Activated CD4-positive, alpha-beta T cell treated with anti-CD3 and anti-CD28 coated beads, Interleukin-2, Interleukin-4, amounts not matched to agents 100 ng/mL and 50 ng/mL, durations not matched to agents 16 hours and 8 hours (primary cell): ENCODE measurements around the gene TAS2R60.
"Not testable (repeated sequence)": the region's sequence is repeated elsewhere in the genome, so short reads cannot be mapped to it uniquely, and the experiment has no call there.

Source experiments
- DNase-seq: peaks from one replicate; pipeline ENCODE4 v3.0.0-alpha.2; 2020; ENCODE audit warnings: low spot score

Gene TAS2R60

DNA sequence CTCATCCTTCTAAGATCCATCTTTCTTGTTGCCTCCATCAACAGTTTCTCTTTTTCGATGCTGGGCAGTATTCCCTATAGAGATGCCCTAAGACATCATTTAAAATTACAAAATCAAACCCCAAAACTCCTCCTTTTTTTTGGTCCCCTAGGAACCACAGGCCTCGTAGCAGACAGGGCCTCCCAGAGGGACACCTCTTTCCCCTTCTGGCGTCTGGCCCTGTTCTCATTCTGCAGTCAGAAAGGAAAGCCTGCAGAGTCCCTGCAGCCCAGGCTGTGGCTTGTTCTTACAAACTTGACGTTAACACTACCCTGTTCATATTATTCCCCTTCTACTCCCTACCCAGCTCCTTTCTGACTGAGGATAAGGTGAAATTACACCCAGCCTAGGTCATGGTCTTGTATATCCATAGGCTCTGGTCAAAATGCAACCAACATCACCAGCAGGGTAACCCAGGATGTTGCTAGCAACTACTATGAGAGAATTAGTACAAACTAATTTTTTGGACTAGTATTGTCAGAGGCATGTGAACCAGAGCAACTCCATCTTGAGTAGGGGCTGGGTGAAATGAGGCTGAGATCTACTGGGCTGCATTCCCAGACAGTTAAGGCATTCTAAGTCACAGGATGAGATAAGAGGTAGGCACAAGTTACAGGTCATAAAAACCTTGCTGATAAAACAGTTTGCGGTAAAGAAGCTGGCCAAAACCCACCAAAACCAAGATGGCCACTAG lies 31.1 kb upstream of the TAS2R60 start:
- DNase-seq = no peak

DNA sequence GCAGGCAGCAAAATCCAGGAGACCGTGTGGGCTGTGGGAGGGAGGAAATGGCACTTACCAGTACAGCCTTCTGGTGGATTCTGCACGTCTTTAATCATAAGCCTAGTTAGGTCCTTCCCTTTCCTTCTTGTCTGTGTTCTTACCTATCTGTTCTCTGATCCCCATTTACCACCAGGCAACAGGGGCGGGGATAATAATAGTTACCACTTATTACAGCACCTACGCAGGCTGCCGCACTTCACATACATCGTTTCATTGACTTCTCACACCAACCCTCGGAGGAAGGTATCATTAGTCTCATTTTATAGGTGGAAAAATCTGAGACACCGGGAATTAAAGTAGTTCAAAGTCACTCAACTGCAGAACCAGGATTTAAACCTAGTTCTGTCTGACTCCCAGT lies 30.1 kb upstream of the TAS2R60 start:
- DNase-seq = no peak

DNA sequence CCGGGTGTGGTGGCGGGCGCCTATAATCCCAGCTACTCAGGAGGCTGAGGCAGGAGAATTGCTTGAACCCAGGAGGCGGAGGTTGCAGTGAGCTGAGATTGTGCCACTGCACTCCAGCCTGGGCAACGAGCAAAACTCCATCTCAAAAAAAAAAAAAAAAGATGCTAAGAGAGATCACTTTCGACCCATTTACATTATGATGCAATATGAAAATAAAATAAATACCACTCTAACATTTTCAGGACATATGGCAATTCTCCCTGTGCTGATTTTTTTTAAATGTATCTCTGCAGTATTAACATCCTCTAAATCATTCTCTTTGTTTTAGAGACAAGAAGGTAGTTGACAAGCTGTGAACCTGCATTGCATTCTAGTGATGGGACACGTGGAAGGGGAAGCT lies 28.0 kb upstream of the TAS2R60 start:
- not testable (repeated sequence) for DNase-seq

DNA sequence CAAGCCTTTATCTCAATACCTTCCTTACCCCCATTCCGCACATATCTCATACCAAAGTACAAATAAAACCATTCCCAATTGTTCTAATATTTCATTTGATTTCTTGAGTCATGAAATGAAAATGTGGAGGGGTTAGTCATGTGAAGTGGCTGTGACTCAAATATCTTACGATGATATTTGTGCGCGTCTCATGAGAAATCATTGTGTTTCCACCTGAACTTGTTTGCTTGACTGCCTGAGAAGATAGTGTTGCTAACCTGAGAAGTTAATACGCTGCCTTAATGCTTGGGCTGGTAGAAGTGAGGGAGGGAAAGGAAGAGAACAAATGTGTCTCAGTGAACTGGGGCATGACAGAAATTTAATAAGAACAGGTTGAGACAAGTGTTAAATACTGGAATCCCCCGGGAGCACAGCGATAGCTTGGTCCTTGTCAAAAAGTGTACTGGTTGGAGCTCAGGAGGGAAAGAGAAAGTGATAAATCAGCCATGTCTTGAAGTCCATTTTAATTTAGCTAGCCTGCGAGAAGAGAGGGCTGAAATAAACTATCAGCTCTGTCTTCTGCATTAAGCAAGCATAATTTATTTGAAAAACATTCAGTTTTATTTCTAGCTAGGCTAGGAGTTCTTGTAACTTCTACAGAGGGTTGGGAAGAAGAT lies 27.4 kb upstream of the TAS2R60 start:
- DNase-seq = no peak

DNA sequence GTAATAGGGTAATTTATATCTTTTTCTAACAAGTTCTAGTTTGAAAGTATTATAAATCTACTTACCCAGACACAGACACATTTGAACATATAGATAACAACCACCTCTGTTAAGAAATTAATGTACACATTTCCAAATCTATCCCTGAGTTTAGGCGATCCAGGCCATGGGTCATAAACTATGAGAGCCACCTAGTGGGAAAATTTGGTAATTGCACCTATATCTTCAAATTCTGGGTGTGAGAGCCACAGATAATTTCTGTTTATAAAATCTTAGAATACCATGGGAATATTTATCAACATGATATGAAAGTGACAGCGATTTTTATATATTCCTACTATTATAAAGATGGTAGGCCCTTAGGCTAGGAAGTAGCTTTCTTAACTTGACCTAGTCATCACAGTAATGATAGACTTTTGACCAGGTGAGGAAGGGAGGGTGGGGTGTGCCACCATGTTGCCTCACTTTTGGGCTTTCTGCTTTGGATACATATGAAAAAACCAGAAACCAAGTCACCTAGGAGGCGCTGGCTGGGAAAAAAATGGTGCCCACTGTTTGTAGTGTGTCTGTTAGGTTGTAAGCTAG lies 26.6 kb upstream of the TAS2R60 start:
- DNase-seq = peak; percentile 58

DNA sequence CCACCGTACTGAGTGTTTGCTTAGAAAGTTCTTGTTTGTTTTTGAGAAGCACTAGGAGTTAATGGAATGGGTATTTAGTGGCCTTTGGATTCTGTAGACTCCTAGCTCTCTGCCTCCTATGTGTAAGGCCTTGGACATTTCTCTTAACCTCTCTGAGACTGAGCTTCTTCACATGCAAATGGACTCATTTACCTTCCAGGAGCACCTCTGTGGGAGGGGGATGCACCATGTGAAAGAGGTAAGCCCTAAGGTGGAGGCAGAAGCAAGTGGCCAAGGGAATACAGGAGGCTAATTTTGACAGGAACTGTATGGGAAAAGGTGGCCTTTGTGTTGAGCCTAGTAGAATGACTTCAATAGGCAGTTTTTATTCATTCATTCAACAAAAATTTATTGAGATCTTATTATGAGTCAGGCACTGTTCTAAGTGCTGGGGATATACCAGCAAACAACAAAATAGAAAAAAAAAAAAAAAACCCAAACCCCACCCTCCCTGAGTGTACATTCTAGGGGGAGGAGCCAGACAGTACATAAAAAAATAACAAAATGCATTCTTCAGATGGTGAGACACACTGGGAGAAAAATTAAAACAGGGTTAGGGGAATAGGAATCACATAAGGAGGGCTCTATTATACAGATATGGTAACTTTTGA lies 25.4 kb upstream of the TAS2R60 start:
- DNase-seq = no peak

DNA sequence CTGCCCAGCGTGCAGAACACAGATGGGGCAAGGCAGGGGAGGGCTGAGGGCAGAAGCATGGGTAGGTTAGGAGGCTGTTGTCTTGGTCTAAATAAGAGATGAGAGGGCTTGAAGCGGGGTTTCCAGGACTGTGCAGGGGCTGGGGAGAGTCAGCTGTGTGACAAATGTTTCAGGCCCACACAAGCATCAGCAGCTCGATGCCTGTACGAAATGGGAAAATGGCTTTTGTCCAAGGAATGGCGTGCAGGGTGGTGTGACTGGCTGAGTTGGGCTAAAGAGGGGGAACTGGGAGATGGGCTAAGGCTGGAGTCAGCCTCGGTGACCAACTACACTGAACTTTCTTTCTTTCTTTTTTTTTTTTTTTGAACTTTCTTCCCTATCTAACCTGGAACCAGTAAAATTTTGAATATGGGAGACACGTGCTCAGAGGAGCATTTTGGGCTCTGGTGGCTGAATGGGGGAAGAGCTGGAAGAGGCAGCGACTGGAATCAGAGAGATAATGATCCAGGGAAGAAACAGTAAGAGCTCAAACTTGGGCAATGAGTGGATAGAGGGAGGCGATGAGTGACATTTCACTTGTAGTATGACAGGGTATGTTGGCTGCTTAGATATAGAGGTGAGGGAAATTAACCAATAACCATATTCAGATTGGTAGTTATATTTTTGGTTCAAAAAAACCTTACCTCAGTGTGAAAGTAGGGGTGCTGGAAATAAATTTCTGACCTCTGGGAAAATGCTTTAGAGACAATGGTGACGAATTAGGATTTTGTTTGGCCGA lies 24.4 kb upstream of the TAS2R60 start:
- no peak for DNase-seq

DNA sequence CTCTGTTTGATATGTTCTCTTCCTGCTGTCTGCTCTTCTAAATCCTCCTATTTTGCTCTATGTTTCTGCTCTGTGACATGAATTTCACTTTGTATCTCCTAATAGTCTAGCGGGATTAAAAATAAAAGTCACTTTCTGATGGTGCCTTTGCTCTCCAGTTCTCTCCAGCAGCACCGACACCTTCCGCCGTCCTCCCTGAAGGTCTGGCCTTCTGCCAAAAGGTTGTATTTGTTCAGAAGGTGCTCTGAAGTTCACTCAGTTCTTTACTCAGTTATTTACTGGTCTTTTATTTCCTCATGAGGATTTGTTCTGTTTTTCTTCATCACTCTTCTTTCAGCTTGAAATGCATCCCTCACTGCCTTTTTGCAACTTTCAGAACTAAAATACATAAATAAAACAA lies 23.4 kb upstream of the TAS2R60 start:
- DNase-seq = no peak

DNA sequence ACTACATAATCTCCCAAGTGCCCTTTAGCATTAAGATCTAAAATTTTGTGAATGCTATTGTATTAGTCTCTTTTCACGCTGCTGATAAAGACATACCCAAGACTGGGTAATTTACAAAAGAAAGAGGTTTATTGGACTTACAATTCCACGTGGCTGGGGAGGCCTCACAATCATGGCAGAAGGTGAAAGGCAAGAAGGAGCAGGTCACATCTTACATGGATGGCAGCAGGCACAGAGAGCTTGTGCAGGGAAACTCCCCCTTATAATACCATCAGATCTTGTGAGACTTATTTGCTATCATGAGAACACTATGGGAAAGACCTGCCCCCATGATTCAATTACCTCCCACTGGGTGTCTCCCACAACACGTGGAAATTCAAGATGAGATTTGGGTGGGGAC lies 22.6 kb upstream of the TAS2R60 start:
- DNase-seq = not testable (repeated sequence)

DNA sequence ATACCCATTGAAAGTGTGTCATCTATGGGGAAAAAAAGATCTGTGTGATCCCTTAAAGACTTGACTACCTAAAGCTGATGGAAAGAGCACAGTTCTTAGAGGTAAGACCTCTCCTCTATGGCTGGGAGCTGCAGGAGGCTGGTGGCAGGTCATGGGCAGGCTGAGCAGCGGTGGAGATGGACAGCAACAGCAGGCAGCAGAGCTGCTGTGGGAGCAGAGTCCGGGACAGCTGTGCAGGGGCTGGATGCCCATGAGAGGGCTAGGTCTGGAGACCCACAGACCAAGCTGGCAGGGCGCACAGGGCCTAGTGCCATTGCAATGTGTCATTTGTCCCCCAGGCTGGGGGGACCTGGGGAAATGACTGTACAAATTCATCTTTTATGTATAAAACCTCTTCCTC lies 21.2 kb upstream of the TAS2R60 start:
- DNase-seq = no peak

DNA sequence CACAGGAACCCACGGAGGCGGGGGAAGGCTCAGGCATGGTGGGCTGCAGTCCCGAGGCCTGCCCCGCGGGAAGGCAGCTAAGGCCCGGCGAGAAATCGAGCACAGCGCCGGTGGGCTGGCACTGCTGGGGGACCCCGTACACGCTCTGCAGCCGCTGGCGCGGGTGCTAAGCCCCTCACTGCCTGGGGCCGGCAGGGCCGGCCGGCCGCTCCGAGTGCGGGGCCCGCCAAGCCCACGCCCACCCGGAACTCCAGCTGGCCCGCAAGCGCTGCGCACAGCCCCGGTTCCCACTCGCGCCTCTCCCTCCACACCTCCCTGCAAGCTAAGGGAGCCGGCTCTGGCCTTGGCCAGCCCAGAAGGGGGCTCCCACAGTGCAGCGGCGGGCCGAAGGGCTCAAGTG lies 18.8 kb upstream of the TAS2R60 start:
- not testable (repeated sequence) for DNase-seq

DNA sequence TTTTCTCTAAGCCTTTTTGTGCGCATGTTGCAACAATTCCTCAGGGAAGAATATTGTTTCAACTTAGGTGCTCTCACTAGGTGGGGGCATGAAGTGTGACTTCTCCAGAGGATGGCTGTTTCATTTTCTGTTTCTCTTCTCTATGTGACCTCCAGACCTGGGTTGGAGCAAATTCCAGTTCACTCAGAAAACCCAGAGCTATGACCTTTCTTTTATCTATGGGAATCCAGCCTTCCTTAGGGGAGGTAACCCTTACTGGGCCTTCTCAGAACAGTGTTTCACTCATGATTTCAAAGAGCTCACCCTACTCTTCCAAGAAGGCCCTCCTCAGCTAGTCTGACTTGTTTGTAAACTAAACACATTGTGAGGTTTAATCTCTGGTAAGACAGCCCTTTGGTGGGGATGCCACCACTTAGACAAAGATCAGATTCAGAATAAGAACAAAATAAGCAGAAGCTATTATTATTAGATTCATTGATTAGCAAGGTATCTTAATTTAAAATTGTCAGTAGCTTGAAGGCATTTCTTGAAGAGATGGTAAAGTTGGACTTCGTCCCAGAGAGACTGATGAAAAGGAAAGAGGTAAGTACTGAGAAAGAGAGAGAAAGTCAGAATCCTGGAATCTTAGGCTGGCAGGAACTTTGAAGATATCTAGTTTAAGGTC lies 16.6 kb upstream of the TAS2R60 start:
- no peak for DNase-seq

DNA sequence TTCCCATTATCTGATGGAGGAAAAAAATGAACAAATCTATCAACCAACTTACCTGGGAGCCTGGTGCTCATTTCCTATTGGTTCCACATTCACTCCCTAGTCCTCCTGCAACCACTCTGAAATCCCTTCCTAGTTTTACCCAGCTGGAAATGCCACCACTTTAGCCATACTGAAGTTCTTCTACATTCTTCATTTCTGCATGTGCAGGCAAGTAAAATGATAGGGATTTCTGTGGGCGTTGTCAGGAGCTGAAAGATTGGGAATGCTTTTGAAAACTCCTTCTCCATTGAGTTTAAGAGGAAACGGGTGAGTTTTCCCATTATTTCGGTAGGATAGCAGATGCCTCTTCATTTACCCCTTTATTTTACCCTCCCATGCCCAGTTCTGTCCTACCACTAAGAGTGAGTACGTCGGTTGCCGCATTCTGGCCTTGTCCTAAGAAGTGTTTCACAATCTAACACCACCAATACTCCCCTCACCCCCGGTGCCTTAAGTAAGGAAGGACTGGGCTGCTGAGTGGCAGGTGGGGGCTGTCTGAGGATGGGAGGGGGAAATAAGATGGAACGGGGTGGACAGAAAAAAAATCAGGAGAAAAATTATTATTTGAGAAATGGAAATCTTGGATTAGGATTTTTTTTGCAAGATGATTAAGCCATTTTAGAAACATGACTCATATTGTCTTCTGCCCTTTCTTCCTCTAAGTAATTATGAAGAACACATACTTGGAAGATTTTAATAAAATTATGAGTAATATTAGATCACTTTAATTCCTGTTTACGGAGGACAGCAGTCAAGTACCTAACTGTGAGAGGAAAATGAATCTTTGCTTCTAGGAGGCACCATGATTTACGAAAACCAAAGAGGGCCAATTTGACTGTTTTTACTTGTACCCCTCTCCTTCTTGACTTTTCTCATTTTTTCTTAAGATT lies 13.2 kb upstream of the TAS2R60 start:
- DNase-seq = no peak

DNA sequence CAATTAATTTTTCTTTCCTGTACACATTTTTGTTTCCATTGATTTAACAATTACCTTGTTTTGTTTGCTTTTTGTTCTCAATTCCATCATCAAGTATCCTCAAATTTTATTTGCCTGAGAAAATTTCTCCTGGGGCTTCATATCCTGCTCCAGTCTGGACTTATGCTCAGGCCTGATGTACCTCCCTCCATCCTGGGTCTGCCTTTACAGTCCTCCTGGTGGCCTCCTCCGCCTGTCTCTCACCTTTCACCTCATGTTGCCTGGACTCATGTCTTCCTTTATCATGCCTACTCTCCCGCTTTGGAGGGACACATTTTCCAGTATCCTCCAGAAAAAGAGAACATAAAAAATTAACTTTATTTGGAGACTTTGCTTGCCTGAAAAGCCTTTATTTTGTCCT lies 12.1 kb upstream of the TAS2R60 start:
- no peak for DNase-seq

DNA sequence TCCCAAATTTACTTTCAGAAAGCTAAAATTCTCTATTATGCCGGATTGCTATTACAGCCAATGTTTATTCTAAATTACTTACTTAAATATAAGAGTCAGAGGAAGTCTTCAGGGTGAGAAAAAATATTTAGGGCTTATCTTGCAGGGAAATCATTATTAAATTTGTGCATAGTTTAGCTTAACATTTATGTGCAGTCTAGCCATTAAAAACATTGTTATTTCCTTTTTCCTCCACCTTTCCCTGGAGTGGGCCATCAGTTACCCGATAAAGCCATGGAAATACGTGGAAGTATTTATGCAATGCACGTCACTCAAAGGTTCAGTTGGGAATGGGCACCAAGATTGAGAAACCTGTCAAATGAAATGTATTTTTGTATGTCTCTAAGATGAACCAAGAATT lies 9.5 kb upstream of the TAS2R60 start:
- no peak for DNase-seq

DNA sequence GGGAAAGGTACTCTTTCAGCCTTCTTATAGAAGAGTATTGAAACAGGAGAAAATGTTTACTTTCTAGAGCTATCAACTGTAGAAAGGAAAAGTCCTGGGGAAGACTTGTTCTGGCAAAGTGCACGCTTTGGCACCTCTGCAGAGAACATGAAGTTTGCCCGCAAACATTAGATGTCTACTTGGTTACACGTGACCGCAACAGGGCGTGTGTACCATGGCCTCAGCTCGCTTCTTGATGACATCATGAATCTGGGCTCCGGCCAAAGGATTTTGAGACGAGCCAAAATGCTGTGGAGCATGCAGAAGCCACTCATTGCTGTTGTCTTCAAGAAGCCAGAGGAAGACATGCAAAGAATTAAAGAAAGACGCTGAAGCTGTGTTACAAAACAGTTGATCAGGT lies 8.6 kb upstream of the TAS2R60 start:
- DNase-seq = no peak

DNA sequence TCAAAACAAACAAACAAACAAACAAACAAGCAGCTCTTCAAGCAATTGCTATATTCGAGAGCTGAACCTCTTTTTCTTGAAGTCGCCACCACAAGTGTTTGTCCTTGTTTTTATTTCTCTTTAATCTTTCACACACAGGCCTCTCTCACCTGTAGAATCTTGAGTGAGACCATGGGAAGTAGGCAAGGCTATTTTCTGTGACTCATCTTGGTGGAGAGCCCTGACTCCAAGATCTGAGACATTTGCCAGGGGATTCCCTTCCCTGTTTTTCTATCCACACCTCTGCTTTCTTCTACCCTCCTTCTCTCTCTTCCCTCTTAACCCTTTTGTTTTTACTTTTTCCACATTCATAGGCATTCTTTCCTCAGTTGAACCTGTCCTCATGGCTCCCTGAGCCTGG lies 8.0 kb upstream of the TAS2R60 start:
- DNase-seq = no peak

DNA sequence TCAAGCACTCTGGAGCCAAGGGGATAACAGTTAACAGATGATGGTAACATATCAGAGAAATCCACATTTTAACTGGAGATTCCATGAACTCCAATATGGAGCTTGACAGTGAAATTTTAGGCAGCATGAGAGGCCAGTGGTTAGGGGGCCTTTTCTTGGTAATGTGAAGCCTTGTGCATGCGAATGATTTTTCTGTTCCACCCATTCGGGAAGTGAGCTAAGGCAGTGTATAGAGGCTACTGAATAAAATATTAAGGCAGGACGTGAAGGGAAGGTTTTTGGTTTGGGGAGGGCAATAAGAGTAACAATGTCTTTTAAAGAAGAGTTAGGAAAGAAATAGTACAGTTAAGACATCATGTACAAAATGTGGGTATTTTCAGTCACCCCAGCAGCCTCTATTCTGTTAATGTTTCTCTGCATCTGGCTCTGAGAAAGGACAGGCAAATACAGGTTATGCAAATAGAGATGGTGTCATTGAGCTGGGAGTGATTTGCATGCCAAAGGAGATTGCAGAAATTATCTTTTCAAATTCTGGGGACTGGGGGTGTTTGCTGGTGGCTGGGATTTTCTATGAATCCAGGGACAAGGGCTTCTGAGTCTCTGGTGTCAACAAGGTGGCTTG lies 6.8 kb upstream of the TAS2R60 start:
- no peak for DNase-seq

DNA sequence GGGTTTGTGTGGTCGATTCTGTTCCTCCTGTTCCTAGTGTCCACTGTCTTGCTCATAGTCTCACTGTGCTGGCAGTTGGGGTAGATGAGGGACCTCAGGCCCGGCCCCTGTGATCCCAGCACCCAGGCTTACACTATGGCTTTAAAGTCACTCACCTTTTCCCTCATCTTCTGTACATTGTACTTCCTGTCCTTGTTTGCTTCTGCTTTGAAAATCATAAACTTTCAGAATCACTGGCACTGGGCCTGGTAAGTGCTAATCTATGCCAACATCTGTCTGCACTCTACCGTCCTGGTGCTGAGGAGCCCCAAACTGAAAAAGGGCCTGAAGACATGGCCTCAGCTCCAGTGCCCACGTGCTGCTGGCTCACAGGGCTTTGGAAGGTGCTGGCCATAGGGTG lies 5.7 kb upstream of the TAS2R60 start:
- no peak for DNase-seq

DNA sequence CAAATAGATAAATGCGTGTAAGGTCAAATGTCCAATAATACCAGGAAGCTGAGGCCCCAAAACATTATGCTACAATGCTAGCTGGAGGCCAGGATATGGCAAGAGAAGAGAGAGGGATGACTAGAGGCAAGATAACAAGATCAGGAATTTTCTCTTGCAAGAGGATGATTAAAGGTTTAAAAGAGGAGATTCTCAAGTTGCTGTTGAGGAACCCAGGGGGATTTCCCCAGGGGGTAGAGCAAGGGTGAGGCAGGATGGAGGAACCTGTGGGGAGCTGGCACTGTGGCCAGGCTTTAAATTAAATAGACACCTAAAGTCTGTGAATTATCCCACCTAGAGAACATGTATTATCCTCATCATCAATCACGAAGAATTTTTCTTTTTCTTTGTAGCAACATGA lies 3.4 kb upstream of the TAS2R60 start:
- DNase-seq = no peak
